Type B pancreatic cell (in vitro differentiated cells): Measurements from ENCODE around the gene P4HA1. TPM values are rescaled to one million over a fixed set of nuclear protein-coding genes. Genes with fewer than 3 reads are reported as not detected.
"Not testable (repeated sequence)": the region's sequence is repeated elsewhere in the genome, so short reads cannot be mapped to it uniquely, and the experiment has no call there.

Experiments used
- DNase-seq: peaks from one replicate; pipeline ENCODE4 v3.0.0; 2021; ENCODE audit warnings: mixed read lengths; ENCODE audit not compliant: unreplicated experiment; ENCODE audit errors: extremely low spot score
- H3K27ac Mint-ChIP-seq: 2 replicates; pipeline ENCODE4 v1.8.0; 2021; ENCODE audit warnings: mild to moderate bottlenecking, mixed read lengths
- H3K27me3 Mint-ChIP-seq: 2 replicates; pipeline ENCODE4 v1.8.0; 2021; ENCODE audit warnings: mixed read lengths
- H3K36me3 Mint-ChIP-seq: 2 replicates; pipeline ENCODE4 v1.8.0; 2021; ENCODE audit warnings: mixed read lengths
- H3K4me1 Mint-ChIP-seq: one replicate; pipeline ENCODE4 v1.8.0; 2021; ENCODE audit warnings: mixed read lengths; ENCODE audit not compliant: unreplicated experiment
- H3K4me3 Mint-ChIP-seq: 2 replicates; pipeline ENCODE4 v1.8.0; 2021; ENCODE audit warnings: mild to moderate bottlenecking, mixed read lengths
- H3K9me3 Mint-ChIP-seq: 2 replicates; pipeline ENCODE4 v1.8.0; 2021; ENCODE audit warnings: mixed read lengths
- total RNA-seq: library from RNA; stranded (reverse); gene quantifications from 2 replicates; pipeline ENCODE4 v1.2.1, GENCODE V29; 2021; ENCODE audit warnings: low replicate concordance
- TF ChIP-seq, protein P1 (sequence below): fragments of 200-600 bp; sonication (generic); conservative IDR thresholded peaks from 2 replicates; pipeline ENCODE4 v1.5.0; 2021; ENCODE audit warnings: antibody characterized with exemption, mild to moderate bottlenecking

The P4HA1 gene
- total RNA-seq, 1 donor from 2014 or later: 38.9 TPM

- no peaks in the 10 kb centered on the region for H3K27me3 Mint-ChIP-seq
- H3K4me1 Mint-ChIP-seq: peaks cover 17% of the 10 kb centered on the region
- no peaks in the 10 kb centered on the region for H3K9me3 Mint-ChIP-seq
- TF ChIP-seq, protein P1, sequence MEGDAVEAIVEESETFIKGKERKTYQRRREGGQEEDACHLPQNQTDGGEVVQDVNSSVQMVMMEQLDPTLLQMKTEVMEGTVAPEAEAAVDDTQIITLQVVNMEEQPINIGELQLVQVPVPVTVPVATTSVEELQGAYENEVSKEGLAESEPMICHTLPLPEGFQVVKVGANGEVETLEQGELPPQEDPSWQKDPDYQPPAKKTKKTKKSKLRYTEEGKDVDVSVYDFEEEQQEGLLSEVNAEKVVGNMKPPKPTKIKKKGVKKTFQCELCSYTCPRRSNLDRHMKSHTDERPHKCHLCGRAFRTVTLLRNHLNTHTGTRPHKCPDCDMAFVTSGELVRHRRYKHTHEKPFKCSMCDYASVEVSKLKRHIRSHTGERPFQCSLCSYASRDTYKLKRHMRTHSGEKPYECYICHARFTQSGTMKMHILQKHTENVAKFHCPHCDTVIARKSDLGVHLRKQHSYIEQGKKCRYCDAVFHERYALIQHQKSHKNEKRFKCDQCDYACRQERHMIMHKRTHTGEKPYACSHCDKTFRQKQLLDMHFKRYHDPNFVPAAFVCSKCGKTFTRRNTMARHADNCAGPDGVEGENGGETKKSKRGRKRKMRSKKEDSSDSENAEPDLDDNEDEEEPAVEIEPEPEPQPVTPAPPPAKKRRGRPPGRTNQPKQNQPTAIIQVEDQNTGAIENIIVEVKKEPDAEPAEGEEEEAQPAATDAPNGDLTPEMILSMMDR: no peak
- no peak for DNase-seq
- no peak overlapping the region for H3K27ac Mint-ChIP-seq
- H3K36me3 Mint-ChIP-seq: peaks cover 13% of the 10 kb centered on the region
- no peak overlapping the region for H3K4me3 Mint-ChIP-seq
Measured at GRCh38 chr10:73042130-73042529, 54.5 kb downstream of the P4HA1 start.

DNA sequence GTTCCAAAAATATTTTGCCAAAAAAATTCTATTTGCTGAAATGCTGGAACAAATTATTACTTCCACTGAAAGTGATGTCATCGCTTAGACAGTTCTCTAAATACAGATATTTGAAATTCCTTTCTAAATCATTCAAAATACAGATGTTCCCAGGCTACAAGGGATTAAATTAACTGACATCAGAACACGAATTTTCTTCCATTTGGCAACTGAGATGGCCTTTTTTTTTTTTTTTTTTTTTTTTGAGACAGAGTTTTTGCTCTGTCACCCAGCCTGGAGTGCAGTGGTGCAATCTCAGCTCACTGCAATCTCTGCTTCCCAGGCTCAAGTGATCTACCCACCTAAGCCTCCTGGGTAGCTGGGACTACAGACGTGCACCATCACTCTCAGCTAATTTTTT lies 57.0 kb downstream of the P4HA1 start:
- H3K4me3 Mint-ChIP-seq: no peak overlapping the region
- no peak for DNase-seq
- H3K27ac Mint-ChIP-seq: no peak overlapping the region
- peaks cover 13% of the 10 kb centered on the region for H3K36me3 Mint-ChIP-seq
- H3K4me1 Mint-ChIP-seq: peaks cover 9% of the 10 kb centered on the region
- H3K9me3 Mint-ChIP-seq: no peaks in the 10 kb centered on the region
- H3K27me3 Mint-ChIP-seq: no peaks in the 10 kb centered on the region
- TF ChIP-seq, protein P1: no peak

- not testable (repeated sequence) for H3K4me1 Mint-ChIP-seq, H3K27ac Mint-ChIP-seq, H3K9me3 Mint-ChIP-seq, H3K4me3 Mint-ChIP-seq, H3K27me3 Mint-ChIP-seq, DNase-seq
- H3K36me3 Mint-ChIP-seq: peaks cover 11% of the 10 kb centered on the region
Measured at GRCh38 chr10:73036285-73036684, 60.4 kb downstream of the P4HA1 start.

GRCh38 chr10:73032536-73032935 lies 64.1 kb downstream of the P4HA1 start:
- H3K27ac Mint-ChIP-seq: no peak overlapping the region

GRCh38 chr10:73026623-73027022 lies 70.0 kb downstream of the P4HA1 start:
- not testable (repeated sequence) for H3K9me3 Mint-ChIP-seq, H3K27ac Mint-ChIP-seq, H3K4me1 Mint-ChIP-seq, DNase-seq, H3K4me3 Mint-ChIP-seq, H3K27me3 Mint-ChIP-seq
- peaks cover 27% of the 10 kb centered on the region for H3K36me3 Mint-ChIP-seq

More at GRCh38 chr10:73032536-73032935, 64.1 kb downstream of the P4HA1 start:
- Mint-ChIP-seq H3K9me3 (no peaks in the 10 kb centered on the region), H3K36me3 (peaks cover 11% of the 10 kb centered on the region), H3K4me1 (no peaks in the 10 kb centered on the region), H3K4me3 (no peak overlapping the region), H3K27me3 (no peaks in the 10 kb centered on the region)
- no peak for DNase-seq
- TF ChIP-seq, protein P1: no peak

GRCh38 chr10:73023455-73024070 lies 73.1 kb downstream of the P4HA1 start:
- not testable (repeated sequence) for H3K27ac Mint-ChIP-seq, H3K4me3 Mint-ChIP-seq, DNase-seq, H3K4me1 Mint-ChIP-seq, H3K9me3 Mint-ChIP-seq, H3K27me3 Mint-ChIP-seq
- H3K36me3 Mint-ChIP-seq: peaks cover 45% of the 10 kb centered on the region

DNA sequence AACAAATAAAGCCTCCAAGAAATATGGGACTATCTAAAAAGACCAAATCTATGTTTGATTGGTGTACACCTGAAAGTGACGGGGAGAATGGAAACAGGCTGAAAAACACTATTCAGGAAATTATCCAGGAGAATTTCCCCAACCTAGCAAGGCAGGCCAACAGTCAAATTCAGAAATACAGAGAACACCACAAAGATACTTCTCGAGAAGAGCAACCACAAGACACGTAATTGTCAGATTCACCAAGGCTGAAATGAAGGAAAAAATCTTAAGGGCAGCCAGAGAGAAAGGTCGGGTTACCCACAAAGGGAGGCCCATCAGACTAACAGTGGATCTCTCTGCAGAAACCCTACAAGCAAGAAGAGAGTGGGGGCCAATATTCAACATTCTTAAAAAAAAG lies 73.7 kb downstream of the P4HA1 start:
- H3K9me3 Mint-ChIP-seq, H3K27me3 Mint-ChIP-seq, H3K27ac Mint-ChIP-seq, DNase-seq, H3K4me1 Mint-ChIP-seq, H3K4me3 Mint-ChIP-seq: not testable (repeated sequence)
- peaks cover 45% of the 10 kb centered on the region for H3K36me3 Mint-ChIP-seq

DNA sequence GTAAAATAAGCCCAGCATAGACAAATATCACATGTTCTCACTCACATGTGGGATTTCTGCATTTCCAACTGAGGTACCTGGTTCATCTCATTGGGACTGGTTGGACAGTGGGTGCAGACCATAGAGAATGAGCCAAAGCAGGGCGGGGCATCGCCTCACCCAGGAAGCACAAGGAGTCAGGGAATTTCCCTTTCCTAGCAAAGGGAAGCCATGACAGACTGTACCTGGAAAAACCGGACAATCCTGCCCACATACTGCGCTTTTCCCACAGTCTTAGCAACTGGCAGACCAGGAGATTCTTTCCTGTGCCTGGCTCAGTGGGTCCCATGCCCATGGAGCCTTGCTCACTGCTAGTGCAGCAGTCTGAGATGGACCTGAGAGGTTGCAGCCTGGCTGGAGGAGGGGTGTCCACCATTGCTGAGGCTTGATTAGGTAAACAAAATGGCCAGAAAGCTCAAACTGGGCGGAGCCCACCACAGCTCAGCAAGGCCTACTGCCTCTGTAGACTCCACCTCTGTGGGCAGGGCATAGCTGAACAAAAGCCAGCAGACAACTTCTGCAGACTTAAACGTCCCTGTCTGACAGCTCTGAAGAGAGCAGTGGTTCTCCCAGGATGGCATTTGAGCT lies 75.0 kb downstream of the P4HA1 start:
- DNase-seq, H3K27ac Mint-ChIP-seq, H3K4me1 Mint-ChIP-seq, H3K9me3 Mint-ChIP-seq, H3K4me3 Mint-ChIP-seq, H3K27me3 Mint-ChIP-seq: not testable (repeated sequence)
- H3K36me3 Mint-ChIP-seq: peaks cover 40% of the 10 kb centered on the region
